Glutamatergic neuron (in vitro differentiated cells): ENCODE measurements around the gene NOD2. TPM values are rescaled to one million over a fixed set of nuclear protein-coding genes. Genes with fewer than 3 reads are reported as not detected.
A peak's percentile ranks its signal among the peaks of the same experiment; 100 is the strongest.

Experiments
- DNase-seq: peaks from one replicate; pipeline ENCODE4 v3.0.0; 2022
- H3K27ac Mint-ChIP-seq: one replicate; pipeline ENCODE4 v1.8.0; 2020; ENCODE audit warnings: mild to moderate bottlenecking, mixed read lengths, inconsistent platforms; ENCODE audit not compliant: unreplicated experiment
- H3K27me3 Mint-ChIP-seq: one replicate; pipeline ENCODE4 v1.8.0; 2020; ENCODE audit warnings: mild to moderate bottlenecking, moderate library complexity, mixed read lengths, inconsistent platforms; ENCODE audit not compliant: unreplicated experiment
- H3K36me3 Mint-ChIP-seq: one replicate; pipeline ENCODE4 v1.8.0; 2020; ENCODE audit warnings: mild to moderate bottlenecking, mixed read lengths, inconsistent platforms; ENCODE audit not compliant: unreplicated experiment
- H3K4me1 Mint-ChIP-seq: one replicate; pipeline ENCODE4 v1.8.0; 2020; ENCODE audit warnings: mild to moderate bottlenecking, low read depth, mixed read lengths, inconsistent platforms; ENCODE audit not compliant: unreplicated experiment
- H3K4me3 Mint-ChIP-seq: one replicate; pipeline ENCODE4 v1.8.0; 2020; ENCODE audit warnings: mild to moderate bottlenecking, mixed read lengths, inconsistent platforms; ENCODE audit not compliant: unreplicated experiment
- H3K9me3 Mint-ChIP-seq: one replicate; pipeline ENCODE4 v1.8.0; 2020; ENCODE audit warnings: mild to moderate bottlenecking, moderate library complexity, mixed read lengths, inconsistent platforms; ENCODE audit not compliant: unreplicated experiment
- total RNA-seq: library from RNA; stranded (reverse); fragmentation: NEBNext Ultra II Directional; extraction: Animal tissue kit (Norgen Biotek cat#: 25700); gene quantifications from one replicate; pipeline ENCODE4 v1.2.1, GENCODE V29; 2021; ENCODE audit not compliant: unreplicated experiment
- TF ChIP-seq, protein P1 (sequence below): fragments of 200-600 bp; sonication (generic); IDR thresholded peaks from one replicate; pipeline ENCODE4 v1.5.0; 2021; ENCODE audit not compliant: partially characterized antibody, unreplicated experiment

NOD2 gene
- total RNA-seq, 1 donor from 2014 or later: 0.34 TPM

DNA sequence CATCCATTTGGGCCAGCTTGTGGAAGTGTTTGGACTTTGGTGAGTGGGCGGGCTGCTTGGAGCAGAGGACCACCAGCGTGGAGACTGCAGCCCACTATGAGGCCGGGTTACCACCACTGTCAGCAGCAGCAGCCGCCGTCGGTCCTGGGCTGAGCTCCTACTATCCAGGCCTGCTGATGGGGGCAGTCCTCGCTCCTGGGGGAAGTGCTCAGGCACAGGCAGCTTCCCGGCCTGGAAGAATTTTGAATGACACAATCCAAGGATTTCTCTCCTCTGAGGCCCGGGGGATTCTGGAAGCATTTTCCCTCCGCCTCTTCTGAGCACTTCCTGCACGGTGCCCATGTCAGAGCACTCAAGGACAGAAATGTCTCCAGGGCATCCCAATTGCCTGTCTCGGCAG, 5.3 kb upstream of the NOD2 start:
- Mint-ChIP-seq H3K27ac (no peak overlapping the region), H3K4me3 (no peak overlapping the region), H3K9me3 (no peaks in the 10 kb centered on the region), H3K4me1 (peaks cover 4% of the 10 kb centered on the region), H3K36me3 (no peaks in the 10 kb centered on the region), H3K27me3 (peaks cover 10% of the 10 kb centered on the region)
- DNase-seq: no peak
- TF ChIP-seq, protein P1, sequence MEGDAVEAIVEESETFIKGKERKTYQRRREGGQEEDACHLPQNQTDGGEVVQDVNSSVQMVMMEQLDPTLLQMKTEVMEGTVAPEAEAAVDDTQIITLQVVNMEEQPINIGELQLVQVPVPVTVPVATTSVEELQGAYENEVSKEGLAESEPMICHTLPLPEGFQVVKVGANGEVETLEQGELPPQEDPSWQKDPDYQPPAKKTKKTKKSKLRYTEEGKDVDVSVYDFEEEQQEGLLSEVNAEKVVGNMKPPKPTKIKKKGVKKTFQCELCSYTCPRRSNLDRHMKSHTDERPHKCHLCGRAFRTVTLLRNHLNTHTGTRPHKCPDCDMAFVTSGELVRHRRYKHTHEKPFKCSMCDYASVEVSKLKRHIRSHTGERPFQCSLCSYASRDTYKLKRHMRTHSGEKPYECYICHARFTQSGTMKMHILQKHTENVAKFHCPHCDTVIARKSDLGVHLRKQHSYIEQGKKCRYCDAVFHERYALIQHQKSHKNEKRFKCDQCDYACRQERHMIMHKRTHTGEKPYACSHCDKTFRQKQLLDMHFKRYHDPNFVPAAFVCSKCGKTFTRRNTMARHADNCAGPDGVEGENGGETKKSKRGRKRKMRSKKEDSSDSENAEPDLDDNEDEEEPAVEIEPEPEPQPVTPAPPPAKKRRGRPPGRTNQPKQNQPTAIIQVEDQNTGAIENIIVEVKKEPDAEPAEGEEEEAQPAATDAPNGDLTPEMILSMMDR: no peak

DNA sequence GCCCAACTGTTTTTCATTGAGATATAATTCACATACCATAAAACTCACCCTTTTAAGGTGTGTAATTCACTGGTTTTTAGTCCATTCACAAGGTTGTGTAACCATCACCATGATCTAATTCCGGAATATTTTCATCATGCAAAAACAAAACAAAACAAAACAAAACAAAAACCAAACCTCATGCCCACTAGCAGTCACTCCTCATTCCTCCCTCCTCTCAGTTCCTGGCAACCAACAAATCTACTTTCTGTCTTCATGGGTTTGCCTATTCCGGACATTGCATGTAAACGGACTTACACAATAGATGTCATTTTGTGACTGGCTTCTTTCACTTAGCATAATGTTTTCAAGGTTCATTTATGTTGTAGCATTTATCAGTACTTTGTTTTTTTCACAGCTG, 4.5 kb upstream of the NOD2 start:
- TF ChIP-seq, protein P1: no peak
- H3K4me1 Mint-ChIP-seq: peaks cover 4% of the 10 kb centered on the region
- no peak for DNase-seq

DNA sequence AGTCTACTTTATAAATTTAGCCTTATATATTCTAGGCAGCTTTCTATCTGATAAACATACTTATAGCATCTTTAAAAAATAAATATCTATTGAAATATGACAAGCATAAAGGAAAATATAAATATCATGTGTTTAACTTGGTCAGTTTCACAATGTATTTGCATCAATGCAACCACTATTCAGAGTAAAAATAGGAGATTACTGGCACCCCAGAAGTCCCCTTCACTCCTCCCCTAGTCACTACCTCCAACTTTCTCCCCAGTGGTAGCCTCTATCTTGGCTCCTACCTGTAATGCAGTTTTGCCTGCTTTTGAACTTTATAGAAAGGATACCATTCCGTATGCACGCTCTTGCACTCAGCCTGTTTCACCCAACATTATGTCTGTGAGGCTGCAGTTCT, 3.2 kb upstream of the NOD2 start:
- peaks cover 2% of the 10 kb centered on the region for H3K9me3 Mint-ChIP-seq
- H3K4me1 Mint-ChIP-seq: peaks cover 4% of the 10 kb centered on the region
- TF ChIP-seq, protein P1: no peak
- H3K4me3 Mint-ChIP-seq: no peak overlapping the region
- H3K36me3 Mint-ChIP-seq: no peaks in the 10 kb centered on the region
- H3K27me3 Mint-ChIP-seq: peaks cover 11% of the 10 kb centered on the region
- DNase-seq: no peak
- H3K27ac Mint-ChIP-seq: no peak overlapping the region

More for the DNA sequence above, 4.5 kb upstream of the NOD2 start:
- no peaks in the 10 kb centered on the region for H3K36me3 Mint-ChIP-seq
- H3K4me3 Mint-ChIP-seq: no peak overlapping the region
- H3K27ac Mint-ChIP-seq: no peak overlapping the region
- peaks cover 11% of the 10 kb centered on the region for H3K27me3 Mint-ChIP-seq
- peaks cover under 1% of the 10 kb centered on the region for H3K9me3 Mint-ChIP-seq

DNA sequence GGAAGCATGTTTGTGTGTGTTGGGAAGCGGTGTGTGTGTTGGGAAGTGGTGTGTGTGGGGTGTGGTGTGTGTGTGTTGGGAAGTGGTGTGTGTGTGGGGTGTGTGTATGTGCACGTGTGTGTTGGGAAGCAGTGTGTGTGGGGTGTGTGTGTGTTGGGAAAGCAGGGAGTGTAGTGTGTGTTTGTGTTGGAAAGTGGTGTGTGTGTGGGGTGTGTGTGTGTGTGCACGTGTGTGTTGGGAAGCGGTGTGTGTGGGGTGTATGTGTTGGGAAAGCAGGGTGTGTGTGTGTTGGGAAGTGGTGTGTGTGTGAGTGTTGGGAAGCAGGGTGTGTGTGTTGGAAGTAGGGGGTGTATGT, 785 bp upstream of the NOD2 start:
- TF ChIP-seq, protein P1: no peak
- no peak overlapping the region for H3K27ac Mint-ChIP-seq
- H3K9me3 Mint-ChIP-seq: peaks cover 5% of the 10 kb centered on the region
- no peaks in the 10 kb centered on the region for H3K36me3 Mint-ChIP-seq
- H3K4me3 Mint-ChIP-seq: peak overlapping the region; percentile 84
- H3K27me3 Mint-ChIP-seq: peaks cover 9% of the 10 kb centered on the region
- peaks cover 4% of the 10 kb centered on the region for H3K4me1 Mint-ChIP-seq
- DNase-seq: no peak

DNA sequence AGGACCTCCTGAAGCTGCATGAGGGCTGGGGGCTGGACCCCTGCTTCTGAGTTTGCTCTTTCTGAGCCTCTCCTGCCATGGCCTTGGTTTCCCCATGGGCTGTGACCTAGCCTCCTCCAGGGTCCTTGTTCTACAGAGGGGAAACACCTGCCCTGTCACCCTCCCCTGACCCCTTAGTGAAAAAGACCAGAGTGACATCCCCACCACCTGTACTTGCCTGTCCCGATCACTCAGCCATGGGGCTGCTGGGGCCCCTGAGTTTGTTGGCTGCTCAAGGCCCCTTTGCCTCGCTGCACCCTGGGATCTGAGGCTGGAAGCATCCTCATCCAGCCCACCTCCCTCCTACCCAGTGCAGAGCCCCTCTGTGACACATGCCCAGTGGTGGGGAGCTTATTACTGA, 800 bp downstream of the NOD2 start:
- Mint-ChIP-seq H3K4me3 (peak overlapping the region; percentile 74), H3K27me3 (peaks cover 10% of the 10 kb centered on the region), H3K27ac (no peak overlapping the region), H3K4me1 (no peaks in the 10 kb centered on the region), H3K36me3 (no peaks in the 10 kb centered on the region), H3K9me3 (peaks cover 5% of the 10 kb centered on the region)
- DNase-seq: no peak
- TF ChIP-seq, protein P1: no peak
